Fibroblast of lung (primary cell): ENCODE data around the gene SGSM2.

Experiments used
- EZH2 ChIP-seq: IDR thresholded peaks from 2 replicates; pipeline ENCODE4 v1.5.1; 2012; ENCODE audit warnings: low read length, control low read depth, mild to moderate bottlenecking; ENCODE audit errors: missing control alignments
- TF ChIP-seq, protein P1 (sequence below), 2 donors: IDR thresholded peaks in 1 of 2; conservative IDR thresholded peaks in 1 of 2; 1 replicate in 1 of 2; 2 replicates in 1 of 2; pipeline ENCODE4 v1.5.1; 2011 to 2012; ENCODE audit warnings: low read length in 2 of 2, control low read depth in 1 of 2, inconsistent platforms in 1 of 2, low read depth in 1 of 2, mild to moderate bottlenecking in 1 of 2

DNA sequence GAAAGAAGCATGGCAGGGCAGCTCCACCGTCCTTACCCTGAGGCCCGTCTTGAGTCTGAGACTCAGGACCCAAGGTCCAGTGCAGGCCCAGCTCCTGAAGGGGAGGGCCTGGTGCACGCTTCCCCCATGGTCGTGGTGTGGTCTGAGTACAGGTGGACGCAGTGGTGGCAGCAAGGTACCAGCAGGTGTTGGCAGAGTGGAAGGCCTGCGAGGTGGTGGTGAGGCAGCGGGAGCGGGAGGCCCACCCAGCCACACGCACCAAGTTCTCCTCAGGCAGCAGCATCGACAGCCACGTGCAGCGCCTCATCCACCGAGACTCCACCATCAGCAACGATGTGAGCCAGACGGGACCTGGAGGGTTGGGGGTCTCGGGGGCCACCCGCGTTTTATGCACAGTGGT lies 35.9 kb downstream of the SGSM2 start:
- TF ChIP-seq, protein P1, sequence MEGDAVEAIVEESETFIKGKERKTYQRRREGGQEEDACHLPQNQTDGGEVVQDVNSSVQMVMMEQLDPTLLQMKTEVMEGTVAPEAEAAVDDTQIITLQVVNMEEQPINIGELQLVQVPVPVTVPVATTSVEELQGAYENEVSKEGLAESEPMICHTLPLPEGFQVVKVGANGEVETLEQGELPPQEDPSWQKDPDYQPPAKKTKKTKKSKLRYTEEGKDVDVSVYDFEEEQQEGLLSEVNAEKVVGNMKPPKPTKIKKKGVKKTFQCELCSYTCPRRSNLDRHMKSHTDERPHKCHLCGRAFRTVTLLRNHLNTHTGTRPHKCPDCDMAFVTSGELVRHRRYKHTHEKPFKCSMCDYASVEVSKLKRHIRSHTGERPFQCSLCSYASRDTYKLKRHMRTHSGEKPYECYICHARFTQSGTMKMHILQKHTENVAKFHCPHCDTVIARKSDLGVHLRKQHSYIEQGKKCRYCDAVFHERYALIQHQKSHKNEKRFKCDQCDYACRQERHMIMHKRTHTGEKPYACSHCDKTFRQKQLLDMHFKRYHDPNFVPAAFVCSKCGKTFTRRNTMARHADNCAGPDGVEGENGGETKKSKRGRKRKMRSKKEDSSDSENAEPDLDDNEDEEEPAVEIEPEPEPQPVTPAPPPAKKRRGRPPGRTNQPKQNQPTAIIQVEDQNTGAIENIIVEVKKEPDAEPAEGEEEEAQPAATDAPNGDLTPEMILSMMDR (conservative IDR thresholded peaks at IDR 0.05 in 1 of 2, IDR thresholded peaks at IDR 0.05 in 1 of 2; ENCODE audit: low read depth in 1 of 2, low read length in 2 of 2) = no peak
- no peak for TF ChIP-seq EZH2
